ENCODE results near the gene AHDC1. TPM values are rescaled to one million over a fixed set of nuclear protein-coding genes. Genes with fewer than 3 reads are reported as not detected.
A peak's percentile ranks its signal among the peaks of the same experiment; 100 is the strongest.

The AHDC1 gene
- total RNA-seq, 2 donors from 2014 or later = 27.1 to 83.7 TPM

- WGBS = 54% methylated on average over 7 of the region's 7 CpGs
Measured at GRCh38 chr1:27597516-27598294, 6.2 kb downstream of the AHDC1 start.

GRCh38 chr1:27596986-27597385 is 7.0 kb downstream of the AHDC1 start:
- intact Hi-C loops (cut with DNase I) = no loop called here
- Histone ChIP-seq H3K4me1 (replicated peaks) (peaks cover 7% of the 10 kb centered on the region), H3K27ac (no peak overlapping the region), H3K27me3 (replicated peaks; ENCODE audit: insufficient read depth) (no peaks in the 10 kb centered on the region), H3K36me3 (no peaks in the 10 kb centered on the region), H3K9me3 (no peaks in the 10 kb centered on the region), H3K4me3 (no peak overlapping the region)
- 49% methylated on average over 4 of the region's 4 CpGs for WGBS
- TF ChIP-seq CTCF (IDR thresholded peaks at IDR 0.05) (no peak), POLR2A (IDR thresholded peaks at IDR 0.05) (no peak), POLR2AphosphoS5 (IDR thresholded peaks at IDR 0.05) (no peak)
- no peak for DNase-seq (ENCODE audit: low spot score)

More at GRCh38 chr1:27597516-27598294, 6.2 kb downstream of the AHDC1 start:
- Histone ChIP-seq H3K27me3 (replicated peaks; ENCODE audit: insufficient read depth) (no peaks in the 10 kb centered on the region), H3K4me3 (no peak overlapping the region), H3K4me1 (replicated peaks) (peaks cover 9% of the 10 kb centered on the region), H3K27ac (peak overlapping the region in 1 of 2 donors; percentile 56), H3K9me3 (no peaks in the 10 kb centered on the region), H3K36me3 (no peaks in the 10 kb centered on the region)
- intact Hi-C loops (cut with DNase I) = no loop called here
- TF ChIP-seq POLR2A (IDR thresholded peaks at IDR 0.05) (no peak), POLR2AphosphoS5 (IDR thresholded peaks at IDR 0.05) (no peak), CTCF (IDR thresholded peaks at IDR 0.05) (no peak)
- no peak for DNase-seq (ENCODE audit: low spot score)

GRCh38 chr1:27596261-27596660 is 7.7 kb downstream of the AHDC1 start:
- 32% methylated on average over 9 of the region's 9 CpGs for WGBS
- peak overlapping the region in 1 of 2 donors; percentile 6 for H3K27ac ChIP-seq
- TF ChIP-seq POLR2AphosphoS5 (IDR thresholded peaks at IDR 0.05) (no peak), CTCF (IDR thresholded peaks at IDR 0.05) (no peak), POLR2A (IDR thresholded peaks at IDR 0.05) (no peak)

GRCh38 chr1:27595597-27595996 is 8.3 kb downstream of the AHDC1 start:
- no peaks in the 10 kb centered on the region for H3K9me3 ChIP-seq
- peaks cover 3% of the 10 kb centered on the region for H3K4me1 ChIP-seq (replicated peaks)
- intact Hi-C loops (cut with DNase I) = no loop called here
- TF ChIP-seq POLR2AphosphoS5 (IDR thresholded peaks at IDR 0.05) = no peak
- no peak for TF ChIP-seq POLR2A (IDR thresholded peaks at IDR 0.05)
- no peak for TF ChIP-seq CTCF (IDR thresholded peaks at IDR 0.05)
- no peak overlapping the region for H3K4me3 ChIP-seq
- H3K27ac ChIP-seq = no peak overlapping the region
- no peaks in the 10 kb centered on the region for H3K36me3 ChIP-seq
- no peak for DNase-seq (ENCODE audit: low spot score)
- H3K27me3 ChIP-seq (replicated peaks; ENCODE audit: insufficient read depth) = no peaks in the 10 kb centered on the region
- 52% methylated on average over 5 of the region's 5 CpGs for WGBS

More at GRCh38 chr1:27596261-27596660, 7.7 kb downstream of the AHDC1 start:
- Histone ChIP-seq H3K4me3 (no peak overlapping the region), H3K4me1 (replicated peaks) (no peaks in the 10 kb centered on the region), H3K36me3 (no peaks in the 10 kb centered on the region), H3K9me3 (no peaks in the 10 kb centered on the region), H3K27me3 (replicated peaks; ENCODE audit: insufficient read depth) (no peaks in the 10 kb centered on the region)
- intact Hi-C loops (cut with DNase I) = no loop called here
- no peak for DNase-seq (ENCODE audit: low spot score)

Measured in prostate gland (tissue), 2 donors.